CD4-positive, alpha-beta T cell treated with Interleukin-15 for 4 hours (primary cell): ENCODE results near the gene ACTG1.
"Not testable (repeated sequence)": the region's sequence is repeated elsewhere in the genome, so short reads cannot be mapped to it uniquely, and the experiment has no call there.

Experiments used
- DNase-seq: peaks from one replicate; pipeline ENCODE4 v3.0.0-alpha.2; 2020; ENCODE audit warnings: low spot score

Gene ACTG1

GRCh38 chr17:81532490-81533287, 20.1 kb upstream of the ACTG1 start:
- DNase-seq: no peak

GRCh38 chr17:81531998-81532404, 19.4 kb upstream of the ACTG1 start:
- not testable (repeated sequence) for DNase-seq

- not testable (repeated sequence) for DNase-seq
Measured at GRCh38 chr17:81531013-81531412, 18.4 kb upstream of the ACTG1 start.

- DNase-seq: no peak
Measured at GRCh38 chr17:81529437-81529803, 16.8 kb upstream of the ACTG1 start.

- DNase-seq: no peak
Measured at GRCh38 chr17:81528651-81529436, 16.2 kb upstream of the ACTG1 start.

- DNase-seq: no peak
Measured at GRCh38 chr17:81528384-81528650, 15.7 kb upstream of the ACTG1 start.

- no peak for DNase-seq
Measured at GRCh38 chr17:81527591-81528383, 15.2 kb upstream of the ACTG1 start, which contains the start of gene FSCN2. FSCN2 (plus strand) TSS chr17:81528377; CDS start chr17:81528532, 155 bp downstream.

GRCh38 chr17:81526662-81527571, 14.3 kb upstream of the ACTG1 start:
- DNase-seq: no peak

- DNase-seq: no peak
Measured at GRCh38 chr17:81524865-81525159, 12.2 kb upstream of the ACTG1 start.

GRCh38 chr17:81524039-81524864, 11.7 kb upstream of the ACTG1 start:
- no peak for DNase-seq

GRCh38 chr17:81523402-81524038, 10.9 kb upstream of the ACTG1 start:
- DNase-seq: no peak

- no peak for DNase-seq
Measured at GRCh38 chr17:81522491-81523401, 10.1 kb upstream of the ACTG1 start.

GRCh38 chr17:81520021-81520901, 7.7 kb upstream of the ACTG1 start:
- DNase-seq: no peak

- peak; percentile 79 for DNase-seq
Measured at GRCh38 chr17:81519284-81520020, 6.9 kb upstream of the ACTG1 start.

GRCh38 chr17:81518785-81519283, 6.2 kb upstream of the ACTG1 start:
- no peak for DNase-seq

- no peak for DNase-seq
Measured at GRCh38 chr17:81518113-81518784, 5.7 kb upstream of the ACTG1 start.
